ENCODE measurements around the gene AGXT.

Gene AGXT

DNA sequence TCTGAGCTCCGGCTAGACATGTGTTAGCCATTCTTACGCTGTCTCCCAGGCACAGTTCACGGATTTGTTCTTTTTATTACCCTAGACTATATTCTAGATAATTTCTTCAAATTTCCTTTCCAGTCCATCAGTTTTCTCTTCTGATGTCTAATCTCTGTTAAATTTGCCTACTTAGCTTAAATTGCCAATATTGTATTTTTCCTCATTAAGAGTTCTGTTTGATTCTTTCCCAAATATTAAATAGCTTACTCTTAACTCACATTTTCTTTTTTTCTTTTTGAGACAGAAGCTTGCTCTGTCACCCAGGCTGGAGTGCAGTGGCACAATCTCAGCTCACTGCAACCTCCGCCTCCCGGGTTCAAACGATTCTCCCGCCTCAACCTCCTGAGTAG, 58.8 kb downstream of the AGXT start:
- no peak for DNase-seq (ENCODE audit: low read depth in 2 of 2)

DNA sequence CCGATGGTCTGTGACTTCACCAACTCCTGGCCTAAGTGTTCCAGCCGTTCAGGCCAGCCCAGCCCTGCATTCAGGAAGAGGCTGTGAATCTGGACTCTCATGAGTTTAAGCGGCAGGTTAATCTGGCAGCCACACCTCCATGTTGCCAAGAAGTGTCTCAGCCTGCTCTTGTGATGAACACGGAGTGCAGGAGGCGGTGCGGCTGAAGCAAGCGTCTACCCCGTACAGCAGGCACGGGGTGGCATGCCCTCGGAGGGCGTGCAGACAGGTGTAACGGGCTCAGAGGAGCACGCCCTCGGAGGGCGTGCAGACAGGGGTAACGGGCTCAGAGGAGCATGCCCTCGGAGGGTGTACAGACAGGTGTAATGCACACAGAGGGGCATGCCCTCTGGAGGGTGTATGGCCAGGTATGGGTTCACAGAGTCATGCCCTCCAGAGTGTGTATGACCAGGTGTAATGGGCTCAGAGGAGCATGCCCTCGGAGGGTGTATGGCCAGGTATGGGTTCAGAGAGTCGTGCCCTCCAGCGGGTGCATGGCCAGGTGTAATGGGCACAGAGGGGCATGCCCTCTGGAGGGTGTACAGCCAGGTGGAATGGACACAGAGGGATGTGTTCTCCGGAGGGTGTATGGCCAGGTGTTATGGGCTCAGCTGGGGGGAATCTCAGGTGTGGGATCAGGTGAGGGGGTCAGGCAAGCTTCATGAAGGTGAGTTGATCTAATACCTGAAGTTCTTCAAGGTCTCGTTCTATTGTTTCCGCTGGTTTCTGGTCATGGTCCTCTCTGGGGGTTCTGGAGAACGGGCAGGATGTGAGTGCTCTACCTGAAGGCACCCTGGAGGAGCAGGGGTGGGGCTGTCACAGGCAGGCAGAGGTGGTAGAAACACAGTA, 60.1 kb downstream of the AGXT start:
- DNase-seq (ENCODE audit: low read depth in 2 of 2), result no peak

DNA sequence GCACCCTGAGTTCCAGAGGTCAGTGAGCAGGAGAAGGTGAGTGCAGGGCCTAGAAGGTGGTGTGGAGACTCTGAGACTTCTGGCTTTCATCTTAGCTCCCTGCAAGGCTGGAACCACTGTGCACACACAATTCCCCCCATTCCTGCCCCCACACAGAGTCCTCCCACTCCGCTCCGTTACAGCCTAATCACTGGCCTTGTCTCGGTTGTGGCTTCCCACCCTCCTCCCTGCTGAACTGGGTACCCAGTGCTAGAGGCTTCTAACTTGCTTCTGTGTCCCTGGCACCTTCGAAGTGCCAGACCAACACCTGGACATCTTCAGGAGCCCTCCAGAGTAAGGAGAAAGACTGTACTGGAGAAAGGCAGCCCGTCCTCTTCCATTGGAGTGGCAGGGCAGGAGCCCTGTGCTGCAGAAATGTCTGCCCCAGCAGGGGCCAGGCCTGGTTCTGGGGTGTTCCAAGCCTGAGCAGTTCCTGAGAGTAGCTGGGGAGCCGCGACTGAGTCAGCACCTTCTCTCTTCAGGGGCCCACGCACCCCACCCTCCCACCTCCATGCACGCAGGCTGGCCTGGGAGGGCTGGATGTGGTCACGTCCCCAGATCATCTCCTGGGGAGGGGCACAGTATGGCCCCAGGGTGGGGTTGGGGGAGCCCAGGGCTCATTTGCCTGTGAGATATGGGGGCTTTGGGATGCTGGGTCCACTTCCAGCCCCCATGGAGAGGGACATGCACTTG, 60.9 kb downstream of the AGXT start:
- no peak for DNase-seq (ENCODE audit: low read depth in 2 of 2)
